GM12892 (cell line): Measurements from ENCODE around the gene ANKRD11.

Experiments
- POLR2A ChIP-seq: IDR thresholded peaks from 2 replicates; pipeline ENCODE4 v1.6.1; 2011; ENCODE audit warnings: low read depth, low read length, control low read depth
- POLR2AphosphoS5 ChIP-seq: IDR thresholded peaks from 2 replicates; pipeline ENCODE4 v1.6.1; 2011; ENCODE audit warnings: low read depth, low read length, control low read depth

GRCh38 chr16:89398924-89399323, 91.4 kb downstream of the ANKRD11 start:
- TF ChIP-seq POLR2A (no peak), POLR2AphosphoS5 (no peak)
